ENCODE results near the gene PDE10A. TPM values are rescaled to one million over a fixed set of nuclear protein-coding genes. Genes with fewer than 3 reads are reported as not detected.

Gene PDE10A
- total and polyA plus RNA-seq, 4 experiments from 2014 or later = not detected

- Mint-ChIP-seq H3K27me3 (no peaks in the 10 kb centered on the region), H3K4me1 (no peaks in the 10 kb centered on the region), H3K36me3 (no peaks in the 10 kb centered on the region), H3K9me3 (peaks cover 0 to 3% (median 0%) of the 10 kb centered on the region in 8 donors), H3K27ac (no peak overlapping the region), H3K4me3 (no peak overlapping the region)
- peak in 1 of 5 donors; percentile 24 for DNase-seq
- Histone ChIP-seq H3K27me3 (ENCODE audit: insufficient read depth, low read length) (no peaks in the 10 kb centered on the region), H3K4me3 (ENCODE audit: low read length in 2 of 2) (no peak overlapping the region), H3K4me1 (ENCODE audit: insufficient read depth, low read length) (no peaks in the 10 kb centered on the region), H3K36me3 (ENCODE audit: insufficient read depth, low read length) (no peaks in the 10 kb centered on the region), H3K9me3 (ENCODE audit: control insufficient read depth in 1 of 2, low read length in 2 of 2) (no peaks in the 10 kb centered on the region), H3K27ac (ENCODE audit: low read depth, low read length) (no peak overlapping the region)
- ChIA-PET CTCF (ENCODE audit: partially characterized antibody) (interaction anchor here (0.7 kb wide), 1 partner anchor 164 kb away, joined by 3 read pairs; no protein-coding TSS in a partner anchor), POLR2A (ENCODE audit: partially characterized antibody) (no interaction called here)
- intact Hi-C loops (cut with micrococcal nuclease) = no loop called here
These were observed 114.6 kb downstream of the PDE10A start for GRCh38 chr6:165548450-165548849.

- no peaks in the 10 kb centered on the region for H3K4me1 ChIP-seq (ENCODE audit: insufficient read depth, low read length)
- no peak overlapping the region for H3K4me3 ChIP-seq (ENCODE audit: low read length in 2 of 2)
- ChIA-PET POLR2A (ENCODE audit: partially characterized antibody) (no interaction called here), CTCF (ENCODE audit: partially characterized antibody) (no interaction called here)
- Mint-ChIP-seq H3K27ac (no peak overlapping the region), H3K9me3 (peaks cover 0 to 5% (median 2%) of the 10 kb centered on the region in 8 donors), H3K27me3 (no peaks in the 10 kb centered on the region), H3K4me3 (no peak overlapping the region), H3K4me1 (no peaks in the 10 kb centered on the region), H3K36me3 (no peaks in the 10 kb centered on the region)
- H3K27me3 ChIP-seq (ENCODE audit: insufficient read depth, low read length) = no peaks in the 10 kb centered on the region
- H3K36me3 ChIP-seq (ENCODE audit: insufficient read depth, low read length) = no peaks in the 10 kb centered on the region
- intact Hi-C loops (cut with micrococcal nuclease) = no loop called here
- no peak for DNase-seq
- no peak overlapping the region for H3K27ac ChIP-seq (ENCODE audit: low read depth, low read length)
- no peaks in the 10 kb centered on the region for H3K9me3 ChIP-seq (ENCODE audit: control insufficient read depth in 1 of 2, low read length in 2 of 2)
These were observed 117.2 kb downstream of the PDE10A start for GRCh38 chr6:165545806-165546205.

GRCh38 chr6:165543781-165544180, 119.3 kb downstream of the PDE10A start:
- no peak for DNase-seq
- H3K4me1 Mint-ChIP-seq = no peaks in the 10 kb centered on the region
- no peaks in the 10 kb centered on the region for H3K36me3 ChIP-seq (ENCODE audit: insufficient read depth, low read length)
- H3K4me3 ChIP-seq (ENCODE audit: low read length in 2 of 2) = no peak overlapping the region
- no peak overlapping the region for H3K4me3 Mint-ChIP-seq
- no peak overlapping the region for H3K27ac ChIP-seq (ENCODE audit: low read depth, low read length)
- intact Hi-C loops (cut with micrococcal nuclease) = no loop called here
- ChIA-PET POLR2A (ENCODE audit: partially characterized antibody) (no interaction called here), CTCF (ENCODE audit: partially characterized antibody) (no interaction called here)
- H3K27me3 ChIP-seq (ENCODE audit: insufficient read depth, low read length) = no peaks in the 10 kb centered on the region
- no peaks in the 10 kb centered on the region for H3K4me1 ChIP-seq (ENCODE audit: insufficient read depth, low read length)
- H3K27me3 Mint-ChIP-seq = no peaks in the 10 kb centered on the region
- H3K27ac Mint-ChIP-seq = no peak overlapping the region
- H3K36me3 Mint-ChIP-seq = no peaks in the 10 kb centered on the region
- peaks cover 0 to 5% (median 2%) of the 10 kb centered on the region in 8 donors for H3K9me3 Mint-ChIP-seq
- no peaks in the 10 kb centered on the region for H3K9me3 ChIP-seq (ENCODE audit: control insufficient read depth in 1 of 2, low read length in 2 of 2)

DNA sequence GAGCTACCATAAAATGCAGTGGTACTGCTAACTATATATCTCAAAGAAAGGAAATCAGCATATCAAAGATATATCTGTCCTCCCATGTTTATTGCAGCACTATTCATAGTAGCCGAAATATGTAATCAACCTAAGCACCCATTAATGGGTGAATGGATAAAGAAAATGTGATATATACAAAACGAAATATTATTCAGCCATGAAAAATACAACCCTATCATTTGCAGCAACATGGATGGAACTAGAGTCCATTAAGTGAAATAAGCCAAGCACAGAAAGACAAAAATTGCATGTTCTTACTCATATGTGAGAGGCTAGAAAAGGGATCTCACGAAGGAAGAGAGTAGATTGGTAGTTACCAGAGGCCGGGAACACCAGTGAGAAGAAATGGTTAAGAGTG, 126.1 kb downstream of the PDE10A start:
- ChIA-PET CTCF (ENCODE audit: partially characterized antibody) (no interaction called here), POLR2A (ENCODE audit: partially characterized antibody) (no interaction called here)
- H3K4me1 ChIP-seq (ENCODE audit: insufficient read depth, low read length) = no peaks in the 10 kb centered on the region

GRCh38 chr6:165519316-165519715, 143.7 kb downstream of the PDE10A start:
- no peaks in the 10 kb centered on the region for H3K27me3 ChIP-seq (ENCODE audit: insufficient read depth, low read length)
- Mint-ChIP-seq H3K4me3 (no peak overlapping the region), H3K36me3 (no peaks in the 10 kb centered on the region), H3K4me1 (no peaks in the 10 kb centered on the region), H3K9me3 (peaks cover 0 to 6% (median 2%) of the 10 kb centered on the region in 8 donors), H3K27ac (no peak overlapping the region), H3K27me3 (peaks cover 0 to 2% of the 10 kb centered on the region in 2 donors)
- no peaks in the 10 kb centered on the region for H3K9me3 ChIP-seq (ENCODE audit: control insufficient read depth in 1 of 2, low read length in 2 of 2)
- ChIA-PET CTCF (ENCODE audit: partially characterized antibody) (no interaction called here), POLR2A (ENCODE audit: partially characterized antibody) (no interaction called here)
- no peak overlapping the region for H3K4me3 ChIP-seq (ENCODE audit: low read length in 2 of 2)
- DNase-seq = no peak
- no peaks in the 10 kb centered on the region for H3K4me1 ChIP-seq (ENCODE audit: insufficient read depth, low read length)
- intact Hi-C loops (cut with micrococcal nuclease) = no loop called here
- H3K36me3 ChIP-seq (ENCODE audit: insufficient read depth, low read length) = no peaks in the 10 kb centered on the region
- H3K27ac ChIP-seq (ENCODE audit: low read depth, low read length) = no peak overlapping the region

More for the DNA sequence above, 126.1 kb downstream of the PDE10A start:
- intact Hi-C loops (cut with micrococcal nuclease) = no loop called here
- no peak for DNase-seq
- Histone ChIP-seq H3K27ac (ENCODE audit: low read depth, low read length) (no peak overlapping the region), H3K27me3 (ENCODE audit: insufficient read depth, low read length) (no peaks in the 10 kb centered on the region), H3K4me3 (ENCODE audit: low read length in 2 of 2) (no peak overlapping the region), H3K36me3 (ENCODE audit: insufficient read depth, low read length) (no peaks in the 10 kb centered on the region), H3K9me3 (ENCODE audit: control insufficient read depth in 1 of 2, low read length in 2 of 2) (no peaks in the 10 kb centered on the region)
- Mint-ChIP-seq H3K4me3 (no peak overlapping the region), H3K9me3 (peaks cover 0 to 7% (median under 1%) of the 10 kb centered on the region in 8 donors), H3K4me1 (no peaks in the 10 kb centered on the region), H3K27me3 (no peaks in the 10 kb centered on the region), H3K36me3 (no peaks in the 10 kb centered on the region), H3K27ac (no peak overlapping the region)

GRCh38 chr6:165515963-165516624, 146.9 kb downstream of the PDE10A start:
- no peak overlapping the region for H3K27ac Mint-ChIP-seq
- Histone ChIP-seq H3K9me3 (ENCODE audit: control insufficient read depth in 1 of 2, low read length in 2 of 2) (no peaks in the 10 kb centered on the region), H3K4me3 (ENCODE audit: low read length in 2 of 2) (no peak overlapping the region), H3K27ac (ENCODE audit: low read depth, low read length) (no peak overlapping the region), H3K4me1 (ENCODE audit: insufficient read depth, low read length) (no peaks in the 10 kb centered on the region), H3K36me3 (ENCODE audit: insufficient read depth, low read length) (no peaks in the 10 kb centered on the region), H3K27me3 (ENCODE audit: insufficient read depth, low read length) (no peaks in the 10 kb centered on the region)
- H3K27me3 Mint-ChIP-seq = peaks cover 0 to 2% of the 10 kb centered on the region in 2 donors
- DNase-seq = no peak
- intact Hi-C loops (cut with micrococcal nuclease) = no loop called here
- H3K9me3 Mint-ChIP-seq = peaks cover 0 to 4% (median 1%) of the 10 kb centered on the region in 8 donors
- CTCF ChIA-PET (ENCODE audit: partially characterized antibody) = no interaction called here
- no peaks in the 10 kb centered on the region for H3K36me3 Mint-ChIP-seq
- H3K4me1 Mint-ChIP-seq = no peaks in the 10 kb centered on the region
- H3K4me3 Mint-ChIP-seq = peak overlapping the region in 1 of 8 donors; percentile 57
- POLR2A ChIA-PET (ENCODE audit: partially characterized antibody) = no interaction called here

DNA sequence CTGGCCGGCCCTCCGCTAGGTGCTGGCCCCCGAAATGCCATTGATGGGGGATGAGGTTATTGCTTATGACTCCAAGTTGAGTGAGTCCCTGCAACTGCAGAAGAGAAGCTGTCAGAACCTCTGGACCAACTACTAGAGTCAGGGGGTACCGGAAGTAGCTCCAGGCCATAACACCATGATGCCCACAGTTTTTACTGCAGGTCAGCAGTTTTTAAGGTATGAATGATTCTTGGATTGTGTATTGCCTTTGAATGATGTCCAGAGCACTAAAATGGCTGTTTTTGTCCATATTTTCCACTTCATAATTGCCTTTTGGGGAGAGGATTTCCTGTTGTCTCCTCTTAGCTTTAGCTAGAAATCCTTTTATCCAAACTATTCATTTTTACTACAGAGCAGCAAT, 148.4 kb downstream of the PDE10A start:
- Histone ChIP-seq H3K4me1 (ENCODE audit: insufficient read depth, low read length) (no peaks in the 10 kb centered on the region), H3K36me3 (ENCODE audit: insufficient read depth, low read length) (no peaks in the 10 kb centered on the region), H3K9me3 (ENCODE audit: control insufficient read depth in 1 of 2, low read length in 2 of 2) (no peaks in the 10 kb centered on the region), H3K27me3 (ENCODE audit: insufficient read depth, low read length) (no peaks in the 10 kb centered on the region), H3K27ac (ENCODE audit: low read depth, low read length) (no peak overlapping the region), H3K4me3 (ENCODE audit: low read length in 2 of 2) (no peak overlapping the region)
- intact Hi-C loops (cut with micrococcal nuclease) = no loop called here
- ChIA-PET CTCF (ENCODE audit: partially characterized antibody) (no interaction called here), POLR2A (ENCODE audit: partially characterized antibody) (no interaction called here)
- Mint-ChIP-seq H3K36me3 (no peaks in the 10 kb centered on the region), H3K4me3 (no peak overlapping the region), H3K27me3 (peaks cover 0 to 2% of the 10 kb centered on the region in 2 donors), H3K27ac (no peak overlapping the region), H3K4me1 (no peaks in the 10 kb centered on the region), H3K9me3 (peaks cover 0 to 4% (median under 1%) of the 10 kb centered on the region in 8 donors)
- DNase-seq = no peak
